SU-DHL-6 (cell line): ENCODE results near the gene DPYSL4.

Source experiments
- H2AFZ ChIP-seq: fragments of 200-600 bp; sonication (generic); 2 replicates; pipeline ENCODE4 v1.6.1; 2014; ENCODE audit warnings: low read depth, mild to moderate bottlenecking, moderate library complexity, mixed read lengths, antibody characterized with exemption, low read length; ENCODE audit not compliant: severe bottlenecking
- H3F3A ChIP-seq: fragments of 200-600 bp; shearing (Covaris generic); 2 replicates; pipeline ENCODE4 v1.6.0; 2016; ENCODE audit warnings: antibody characterized with exemption, mild to moderate bottlenecking; ENCODE audit not compliant: insufficient read depth
- H3K27ac ChIP-seq: fragments of 200-600 bp; sonication (generic); 2 replicates; pipeline ENCODE4 v1.5.1; 2016; ENCODE audit warnings: low read depth, mild to moderate bottlenecking, low read length, moderate library complexity, mixed read lengths
- H3K27me3 ChIP-seq: fragments of 200-600 bp; sonication (generic), shearing (Covaris generic); 2 replicates; pipeline ENCODE4 v1.6.0; 2014; ENCODE audit warnings: mild to moderate bottlenecking, low read length
- H3K36me3 ChIP-seq: fragments of 200-600 bp; sonication (generic); 2 replicates; pipeline ENCODE4 v1.6.1; 2014; ENCODE audit warnings: mild to moderate bottlenecking, low read length, mixed read lengths
- H3K4me2 ChIP-seq: fragments of 300-600, 200-600 bp; shearing (Covaris generic), sonication (generic); 2 replicates; pipeline ENCODE4 v1.6.0; 2014; ENCODE audit warnings: low read length, low read depth, mild to moderate bottlenecking; ENCODE audit not compliant: poor library complexity, severe bottlenecking
- H3K4me3 ChIP-seq: fragments of 200-600 bp; sonication (generic); 2 replicates; pipeline ENCODE4 v1.5.1; 2014; ENCODE audit warnings: antibody characterized with exemption, low read length, mild to moderate bottlenecking, mixed read lengths; ENCODE audit not compliant: insufficient read depth, poor library complexity, severe bottlenecking
- H3K79me2 ChIP-seq: fragments of 200-600 bp; sonication (generic); 2 replicates; pipeline ENCODE4 v1.6.1; 2014; ENCODE audit warnings: mild to moderate bottlenecking, low read length, moderate library complexity; ENCODE audit not compliant: insufficient read depth
- H3K9ac ChIP-seq: fragments of 200-600 bp; sonication (generic); 2 replicates; pipeline ENCODE4 v1.7.0; 2014; ENCODE audit warnings: mild to moderate bottlenecking, low read length
- H3K9me2 ChIP-seq: fragments of 200-600 bp; sonication (generic); replicated peaks from 2 replicates; pipeline ENCODE4 v1.6.1; 2014; ENCODE audit warnings: low read length; ENCODE audit not compliant: insufficient read depth
- H3K9me3 ChIP-seq: fragments of 200-600 bp; sonication (generic); 2 replicates; pipeline ENCODE4 v1.6.1; 2014; ENCODE audit warnings: low read length, mixed read lengths; ENCODE audit not compliant: insufficient read depth
- H4K20me1 ChIP-seq: fragments of 200-600 bp; sonication (generic); 2 replicates; pipeline ENCODE4 v1.6.1; 2014; ENCODE audit warnings: low read depth, mild to moderate bottlenecking, antibody characterized with exemption, low read length, moderate library complexity, mixed read lengths
- EZH2phosphoT487 ChIP-seq: fragments of 200-600 bp; sonication (generic), shearing (Covaris generic); conservative IDR thresholded peaks from 2 replicates; pipeline ENCODE4 v1.6.1; 2018; ENCODE audit warnings: mild to moderate bottlenecking, antibody characterized with exemption, low read length, moderate library complexity, mixed read lengths
- TF ChIP-seq, protein P1 (sequence below): fragments of 200-600 bp; sonication (generic); IDR thresholded peaks from one replicate; pipeline ENCODE4 v1.5.1; 2017; ENCODE audit warnings: antibody characterized with exemption, mild to moderate bottlenecking, low read length, moderate library complexity; ENCODE audit not compliant: insufficient read depth, poor library complexity, severe bottlenecking

The DPYSL4 gene

GRCh38 chr10:132186488-132187429 is at the start of gene DPYSL4:
TSS of gene DPYSL4 (plus strand) at chr10:132186948. CDS start at chr10:132187064, 116 bp downstream.
- no peak for TF ChIP-seq EZH2phosphoT487
- TF ChIP-seq, protein P1, sequence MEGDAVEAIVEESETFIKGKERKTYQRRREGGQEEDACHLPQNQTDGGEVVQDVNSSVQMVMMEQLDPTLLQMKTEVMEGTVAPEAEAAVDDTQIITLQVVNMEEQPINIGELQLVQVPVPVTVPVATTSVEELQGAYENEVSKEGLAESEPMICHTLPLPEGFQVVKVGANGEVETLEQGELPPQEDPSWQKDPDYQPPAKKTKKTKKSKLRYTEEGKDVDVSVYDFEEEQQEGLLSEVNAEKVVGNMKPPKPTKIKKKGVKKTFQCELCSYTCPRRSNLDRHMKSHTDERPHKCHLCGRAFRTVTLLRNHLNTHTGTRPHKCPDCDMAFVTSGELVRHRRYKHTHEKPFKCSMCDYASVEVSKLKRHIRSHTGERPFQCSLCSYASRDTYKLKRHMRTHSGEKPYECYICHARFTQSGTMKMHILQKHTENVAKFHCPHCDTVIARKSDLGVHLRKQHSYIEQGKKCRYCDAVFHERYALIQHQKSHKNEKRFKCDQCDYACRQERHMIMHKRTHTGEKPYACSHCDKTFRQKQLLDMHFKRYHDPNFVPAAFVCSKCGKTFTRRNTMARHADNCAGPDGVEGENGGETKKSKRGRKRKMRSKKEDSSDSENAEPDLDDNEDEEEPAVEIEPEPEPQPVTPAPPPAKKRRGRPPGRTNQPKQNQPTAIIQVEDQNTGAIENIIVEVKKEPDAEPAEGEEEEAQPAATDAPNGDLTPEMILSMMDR = no peak
- Histone ChIP-seq H3K79me2 (no peaks in the 10 kb centered on the region), H3K9me2 (no peaks in the 10 kb centered on the region), H2AFZ (no peak within 1 kb of the TSS), H3K9me3 (no peaks in the 10 kb centered on the region), H3K4me3 (no peak within 1 kb of the TSS), H3K27me3 (no peaks in the 10 kb centered on the region), H3K9ac (no peak within 1 kb of the TSS), H4K20me1 (no peaks in the 10 kb centered on the region), H3K36me3 (no peaks in the 10 kb centered on the region), H3K27ac (no peak within 1 kb of the TSS), H3K4me2 (no peak within 1 kb of the TSS), H3F3A (no peaks in the 10 kb centered on the region)

GRCh38 chr10:132137111-132138072 is 49.4 kb upstream of the DPYSL4 start:
- TF ChIP-seq, protein P1 = no peak
- no peak for TF ChIP-seq EZH2phosphoT487
- no peak overlapping the region for H2AFZ ChIP-seq
- H3K9ac ChIP-seq = no peak overlapping the region
- H3K4me2 ChIP-seq = no peak overlapping the region
- H3F3A ChIP-seq = no peaks in the 10 kb centered on the region
- H3K27me3 ChIP-seq = no peaks in the 10 kb centered on the region
- H3K9me3 ChIP-seq = no peaks in the 10 kb centered on the region
- H3K27ac ChIP-seq = no peak overlapping the region
- no peaks in the 10 kb centered on the region for H3K36me3 ChIP-seq
- H3K4me3 ChIP-seq = no peak overlapping the region
- H3K79me2 ChIP-seq = no peaks in the 10 kb centered on the region
- H3K9me2 ChIP-seq = no peaks in the 10 kb centered on the region
- H4K20me1 ChIP-seq = no peaks in the 10 kb centered on the region

GRCh38 chr10:132138133-132138532 is 48.6 kb upstream of the DPYSL4 start:
- Histone ChIP-seq H3K4me2 (no peak overlapping the region), H3K27ac (no peak overlapping the region)

More at GRCh38 chr10:132138133-132138532, 48.6 kb upstream of the DPYSL4 start:
- H3K4me3 ChIP-seq = no peak overlapping the region
- no peaks in the 10 kb centered on the region for H3K79me2 ChIP-seq
- TF ChIP-seq, protein P1 = no peak
- no peak for TF ChIP-seq EZH2phosphoT487
- no peaks in the 10 kb centered on the region for H3F3A ChIP-seq
- H3K36me3 ChIP-seq = no peaks in the 10 kb centered on the region
- no peaks in the 10 kb centered on the region for H4K20me1 ChIP-seq
- no peaks in the 10 kb centered on the region for H3K27me3 ChIP-seq
- no peak overlapping the region for H2AFZ ChIP-seq
- no peaks in the 10 kb centered on the region for H3K9me3 ChIP-seq
- H3K9me2 ChIP-seq = no peaks in the 10 kb centered on the region
- no peak overlapping the region for H3K9ac ChIP-seq
